Dendritic cell treated with granulocyte-macrophage colony-stimulating factor and Interleukin-4, amounts not matched to agents 40 ng/mL and 50 ng/mL, for 4 days (primary cell): Measurements from ENCODE around the gene LRRK1.
A peak's percentile ranks its signal among the peaks of the same experiment; 100 is the strongest.
"Not testable (repeated sequence)": the region's sequence is repeated elsewhere in the genome, so short reads cannot be mapped to it uniquely, and the experiment has no call there.

ENCODE experiments used
- H3K27ac Mint-ChIP-seq: one replicate; pipeline ENCODE4 v1.8.0; 2022; ENCODE audit warnings: mild to moderate bottlenecking, mixed read lengths
- H3K27me3 Mint-ChIP-seq: one replicate; pipeline ENCODE4 v1.8.0; 2022; ENCODE audit warnings: mild to moderate bottlenecking, mixed read lengths
- H3K36me3 Mint-ChIP-seq: one replicate; pipeline ENCODE4 v1.8.0; 2022; ENCODE audit warnings: low read depth, mixed read lengths
- H3K4me1 Mint-ChIP-seq: one replicate; pipeline ENCODE4 v1.8.0; 2022; ENCODE audit warnings: low read depth, mixed read lengths
- H3K4me3 Mint-ChIP-seq: one replicate; pipeline ENCODE4 v1.8.0; 2022; ENCODE audit warnings: mild to moderate bottlenecking, moderate library complexity, mixed read lengths
- H3K9me3 Mint-ChIP-seq: one replicate; pipeline ENCODE4 v1.8.0; 2022; ENCODE audit warnings: mixed read lengths
- intact Hi-C: fragments of 100-400 bp; cut with micrococcal nuclease; formaldehyde crosslinking; loops from one replicate; pipeline ENCODE4 v1.15.0; 2022

LRRK1 gene

DNA sequence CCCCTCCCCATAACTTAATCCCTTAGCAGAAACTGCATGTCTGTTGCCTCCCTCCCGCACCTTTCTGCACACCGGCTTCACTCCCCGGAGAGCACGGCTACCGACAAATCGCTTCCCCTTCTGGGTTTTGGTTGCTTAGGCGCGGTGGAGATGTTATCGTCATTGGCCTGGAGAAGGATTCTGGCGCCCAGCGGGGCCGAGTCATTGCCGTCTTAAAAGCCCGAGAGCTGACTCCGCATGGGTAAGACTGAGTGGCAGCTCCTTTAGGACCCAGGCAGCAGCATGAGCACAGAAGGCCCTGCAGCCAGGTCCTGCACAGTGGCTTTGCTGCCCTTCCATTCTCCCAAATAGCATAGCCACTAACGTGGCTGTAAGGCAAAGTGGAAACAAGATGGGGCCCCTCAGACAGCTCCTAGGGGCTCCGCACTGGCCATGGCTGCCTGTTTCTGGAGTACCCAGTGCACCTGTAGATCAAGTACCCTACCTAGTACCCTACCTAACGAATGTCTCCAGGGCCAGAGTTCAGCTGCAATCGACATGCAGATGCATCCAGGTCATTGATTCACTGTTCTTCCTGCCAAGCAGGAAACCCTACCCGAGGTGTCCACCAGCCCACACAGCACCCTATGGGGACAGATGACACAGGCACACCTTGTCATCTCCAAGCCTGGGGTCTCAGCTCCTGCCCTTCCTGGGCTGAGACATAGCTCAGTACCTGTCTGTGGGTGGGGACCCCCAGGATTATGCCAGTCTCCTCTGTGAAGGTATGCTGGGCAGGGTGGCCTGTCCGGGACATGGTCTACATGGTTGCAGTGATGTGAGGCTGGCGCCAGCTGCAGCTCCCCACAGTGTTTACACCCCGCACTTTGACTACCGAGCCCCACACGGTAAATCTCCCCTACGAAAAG lies 147.6 kb downstream of the LRRK1 start:
- no peak overlapping the region for H3K4me3 Mint-ChIP-seq
- H3K27ac Mint-ChIP-seq = no peak overlapping the region
- H3K27me3 Mint-ChIP-seq = no peaks in the 10 kb centered on the region
- H3K4me1 Mint-ChIP-seq = peaks cover 11% of the 10 kb centered on the region
- intact Hi-C loops = no loop called here
- H3K36me3 Mint-ChIP-seq = peaks cover 98% of the 10 kb centered on the region
- H3K9me3 Mint-ChIP-seq = no peaks in the 10 kb centered on the region

DNA sequence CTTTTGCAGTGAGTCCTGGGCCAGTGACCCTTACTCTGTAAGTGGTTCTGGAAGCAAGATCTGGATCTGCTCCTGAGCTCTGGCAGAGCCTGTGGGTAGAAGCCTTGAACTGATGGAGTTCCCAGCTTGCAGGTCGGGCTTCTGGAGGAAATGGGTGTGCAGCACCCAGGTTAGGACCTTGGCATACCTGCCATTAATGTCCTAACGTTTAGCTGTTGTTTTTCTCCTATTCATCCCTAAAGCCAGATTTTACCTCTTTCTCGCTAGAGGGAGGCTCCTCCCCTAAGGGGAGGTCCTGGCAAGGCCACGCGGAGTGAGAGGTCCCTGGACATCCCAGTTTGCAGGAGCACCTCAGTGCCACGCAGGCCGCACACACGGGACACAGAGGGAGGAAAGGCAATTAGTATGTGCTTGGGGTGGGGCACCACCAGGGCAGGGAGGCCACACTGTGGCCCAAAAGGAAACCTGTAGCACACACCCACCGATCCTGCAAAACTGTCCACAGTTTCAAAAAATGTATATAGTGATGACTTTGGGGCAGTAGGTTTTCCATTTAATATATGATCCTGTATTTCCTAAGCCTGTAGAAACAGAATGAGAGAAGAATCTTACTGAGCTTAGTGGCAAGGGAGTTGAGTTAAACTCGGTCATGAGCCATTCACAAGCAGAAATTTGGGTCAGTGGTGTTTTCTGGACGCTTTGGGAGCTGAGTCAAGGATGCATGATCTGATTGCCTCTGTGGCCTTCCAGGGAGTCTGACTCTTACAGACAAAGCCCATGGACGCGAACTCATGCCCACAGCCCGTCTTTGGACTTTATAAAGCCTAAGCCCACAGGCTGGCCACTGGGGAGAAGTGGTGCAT lies 148.7 kb downstream of the LRRK1 start:
- no peak overlapping the region for H3K27ac Mint-ChIP-seq
- no peaks in the 10 kb centered on the region for H3K9me3 Mint-ChIP-seq
- peaks cover 98% of the 10 kb centered on the region for H3K36me3 Mint-ChIP-seq
- no peak overlapping the region for H3K4me3 Mint-ChIP-seq
- no peaks in the 10 kb centered on the region for H3K27me3 Mint-ChIP-seq
- intact Hi-C loops = no loop called here
- H3K4me1 Mint-ChIP-seq = peaks cover 11% of the 10 kb centered on the region

DNA sequence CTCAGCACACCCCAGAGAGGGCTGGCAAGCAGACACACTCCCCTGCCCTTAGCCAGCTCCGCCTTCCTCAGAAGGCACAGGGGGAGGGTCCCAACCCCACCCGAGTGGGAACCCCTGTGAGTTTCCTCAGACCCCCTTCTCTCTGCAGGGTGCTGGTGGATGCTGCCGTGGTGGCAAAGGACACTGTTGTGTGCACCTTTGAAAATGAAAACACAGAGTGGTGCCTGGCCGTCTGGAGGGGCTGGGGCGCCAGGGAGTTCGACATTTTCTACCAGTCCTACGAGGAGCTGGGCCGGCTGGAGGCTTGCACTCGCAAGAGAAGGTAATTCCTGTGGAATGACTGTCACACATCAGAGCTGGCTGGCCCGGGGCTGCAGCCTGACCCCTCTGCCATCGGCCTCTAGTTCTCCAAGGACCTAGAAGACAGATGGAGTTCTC lies 149.4 kb downstream of the LRRK1 start:
- peaks cover 98% of the 10 kb centered on the region for H3K36me3 Mint-ChIP-seq
- H3K4me3 Mint-ChIP-seq = no peak overlapping the region
- H3K27me3 Mint-ChIP-seq = no peaks in the 10 kb centered on the region
- intact Hi-C loops = no loop called here
- peaks cover 11% of the 10 kb centered on the region for H3K4me1 Mint-ChIP-seq
- no peaks in the 10 kb centered on the region for H3K9me3 Mint-ChIP-seq
- H3K27ac Mint-ChIP-seq = no peak overlapping the region

DNA sequence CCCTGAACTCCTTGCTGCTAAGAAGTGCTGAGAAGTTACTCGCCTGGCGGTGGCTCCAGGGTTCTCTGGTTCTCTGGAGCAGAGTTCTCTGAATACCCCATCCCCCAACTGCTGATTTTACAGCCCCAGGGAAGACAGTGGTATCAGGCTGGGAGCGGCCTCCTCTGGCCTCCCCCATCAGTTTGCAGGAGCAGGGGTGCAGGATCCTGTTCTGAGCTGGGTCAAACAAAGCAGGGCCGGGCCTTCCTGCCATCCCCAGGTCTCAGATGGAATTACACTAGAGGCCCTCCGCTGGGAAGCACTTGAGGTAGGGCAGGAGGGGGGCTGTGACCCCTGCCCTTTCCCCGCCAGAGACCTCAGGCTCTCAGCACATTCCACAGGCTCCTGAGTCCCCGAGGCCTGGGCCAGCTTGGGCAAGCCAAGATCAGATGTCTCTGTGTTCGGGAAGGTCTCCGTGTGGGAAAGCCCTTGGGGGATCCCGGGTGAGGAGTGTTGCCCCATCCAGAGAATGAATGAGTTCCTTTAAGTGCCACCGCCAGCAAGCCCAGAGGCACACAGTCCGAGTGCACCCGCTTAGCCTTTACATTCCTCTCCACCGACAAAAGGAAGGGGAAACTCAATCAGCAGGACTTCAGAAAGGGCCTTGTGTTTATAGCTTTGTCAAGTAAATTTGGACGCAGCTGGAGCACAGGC lies 149.9 kb downstream of the LRRK1 start:
- intact Hi-C loops = no loop called here
- Mint-ChIP-seq H3K4me3 (no peak overlapping the region), H3K4me1 (peaks cover 11% of the 10 kb centered on the region), H3K27ac (no peak overlapping the region), H3K36me3 (peaks cover 98% of the 10 kb centered on the region), H3K9me3 (no peaks in the 10 kb centered on the region), H3K27me3 (no peaks in the 10 kb centered on the region)

DNA sequence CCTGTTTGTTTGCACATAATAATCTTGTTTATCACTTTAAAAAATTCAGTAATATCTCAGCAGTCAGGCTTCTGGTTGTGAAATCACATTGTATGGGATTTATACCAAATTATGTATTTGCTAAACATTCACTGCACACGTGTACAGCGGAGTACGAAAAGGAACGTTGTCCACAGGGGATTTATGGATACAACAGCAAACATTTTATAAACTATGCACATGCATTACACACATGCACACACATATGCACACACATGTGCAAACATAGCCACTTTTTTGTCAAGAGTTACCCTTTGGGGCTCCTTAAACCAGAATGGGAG lies 150.5 kb downstream of the LRRK1 start:
- Mint-ChIP-seq H3K4me3 (no peak overlapping the region), H3K36me3 (peaks cover 98% of the 10 kb centered on the region), H3K4me1 (peaks cover 11% of the 10 kb centered on the region), H3K27ac (no peak overlapping the region), H3K27me3 (no peaks in the 10 kb centered on the region), H3K9me3 (no peaks in the 10 kb centered on the region)
- intact Hi-C loops = no loop called here

DNA sequence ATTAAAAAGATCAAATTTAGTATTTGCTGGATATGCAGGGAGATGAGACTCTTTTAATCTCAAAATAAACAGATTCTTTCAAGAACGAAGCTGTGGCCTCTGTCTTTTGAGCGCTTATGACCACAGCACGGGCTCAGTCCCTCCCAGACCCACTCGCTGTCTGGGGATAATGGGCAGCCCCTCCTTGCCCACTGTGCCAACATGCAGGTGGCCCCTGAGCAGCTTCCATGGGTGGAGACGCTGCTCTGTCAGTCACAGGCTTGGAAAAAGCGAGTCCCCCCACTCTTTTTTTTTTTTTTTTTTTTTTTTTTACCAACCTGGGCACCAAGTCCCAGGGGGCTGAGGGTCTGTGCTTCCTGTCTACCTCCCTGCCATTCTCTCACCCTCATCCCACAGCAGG lies 150.9 kb downstream of the LRRK1 start:
- intact Hi-C loops = no loop called here

DNA sequence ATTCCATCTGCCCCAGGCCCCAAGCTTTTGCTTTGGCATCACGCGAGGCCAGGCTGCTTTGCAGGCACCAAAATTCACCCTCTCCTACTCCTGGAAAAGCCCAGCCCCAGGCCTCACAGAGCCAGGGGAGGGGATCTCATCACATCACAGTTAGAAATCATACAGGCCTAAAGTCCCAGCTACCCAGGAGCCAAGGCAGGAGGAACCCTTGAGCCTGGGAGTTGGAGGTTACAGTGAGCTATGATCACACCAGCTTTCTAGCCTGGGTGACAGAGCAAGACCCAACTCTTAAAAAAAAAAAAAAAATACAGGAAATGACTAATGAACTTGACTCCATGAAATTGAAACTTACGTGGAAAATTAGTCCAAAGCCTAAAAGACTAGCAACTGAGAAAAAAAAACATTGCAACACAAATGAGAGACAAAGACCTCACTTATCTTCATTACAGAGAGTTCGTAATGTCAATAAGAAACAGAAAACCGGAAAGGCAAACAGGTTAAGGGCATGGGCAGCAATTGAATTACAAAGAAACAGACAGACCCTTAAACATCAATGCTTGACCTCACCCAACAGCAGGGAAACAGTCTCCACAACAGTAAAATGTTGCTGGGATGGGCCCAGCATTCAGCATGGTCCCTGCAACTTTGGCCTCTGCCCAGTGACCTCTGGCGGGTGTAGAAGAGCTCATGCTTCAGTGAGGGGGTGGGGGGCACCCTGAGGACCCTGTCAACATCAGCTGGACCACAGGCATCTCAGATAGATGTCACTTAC lies 151.5 kb downstream of the LRRK1 start:
- intact Hi-C loops = no loop called here
- Mint-ChIP-seq H3K27me3 (no peaks in the 10 kb centered on the region), H3K4me1 (peaks cover 11% of the 10 kb centered on the region), H3K36me3 (peaks cover 97% of the 10 kb centered on the region), H3K4me3 (no peak overlapping the region), H3K27ac (peak overlapping the region; percentile 78), H3K9me3 (no peaks in the 10 kb centered on the region)

More for the DNA sequence above, 150.9 kb downstream of the LRRK1 start:
- peaks cover 11% of the 10 kb centered on the region for H3K4me1 Mint-ChIP-seq
- H3K4me3 Mint-ChIP-seq = no peak overlapping the region
- H3K27ac Mint-ChIP-seq = peak overlapping the region; percentile 78
- no peaks in the 10 kb centered on the region for H3K9me3 Mint-ChIP-seq
- H3K27me3 Mint-ChIP-seq = no peaks in the 10 kb centered on the region
- H3K36me3 Mint-ChIP-seq = peaks cover 97% of the 10 kb centered on the region

DNA sequence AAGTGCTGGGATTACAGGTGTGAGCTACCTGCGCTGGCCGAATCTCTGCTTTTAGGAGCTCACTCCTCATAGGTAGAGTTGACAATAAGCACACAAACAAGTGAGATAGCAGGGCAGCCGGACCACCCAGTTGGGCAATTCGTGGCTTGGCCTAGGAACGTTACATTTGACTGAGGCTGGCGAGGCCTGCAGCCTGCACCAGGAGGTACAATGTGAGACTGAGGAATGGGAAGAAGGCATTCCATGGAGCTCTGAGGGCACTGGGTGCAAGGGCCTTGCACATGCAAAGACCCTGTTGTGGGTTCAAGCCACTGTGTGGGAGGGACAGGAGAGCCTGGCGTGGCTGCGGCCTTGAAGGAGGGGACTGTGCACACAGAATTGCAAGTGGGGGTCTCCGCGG lies 152.5 kb downstream of the LRRK1 start:
- no peak overlapping the region for H3K4me3 Mint-ChIP-seq
- peaks cover 97% of the 10 kb centered on the region for H3K36me3 Mint-ChIP-seq
- H3K9me3 Mint-ChIP-seq = no peaks in the 10 kb centered on the region
- no peak overlapping the region for H3K27ac Mint-ChIP-seq
- H3K4me1 Mint-ChIP-seq = peaks cover 11% of the 10 kb centered on the region
- intact Hi-C loops = no loop called here
- H3K27me3 Mint-ChIP-seq = no peaks in the 10 kb centered on the region

DNA sequence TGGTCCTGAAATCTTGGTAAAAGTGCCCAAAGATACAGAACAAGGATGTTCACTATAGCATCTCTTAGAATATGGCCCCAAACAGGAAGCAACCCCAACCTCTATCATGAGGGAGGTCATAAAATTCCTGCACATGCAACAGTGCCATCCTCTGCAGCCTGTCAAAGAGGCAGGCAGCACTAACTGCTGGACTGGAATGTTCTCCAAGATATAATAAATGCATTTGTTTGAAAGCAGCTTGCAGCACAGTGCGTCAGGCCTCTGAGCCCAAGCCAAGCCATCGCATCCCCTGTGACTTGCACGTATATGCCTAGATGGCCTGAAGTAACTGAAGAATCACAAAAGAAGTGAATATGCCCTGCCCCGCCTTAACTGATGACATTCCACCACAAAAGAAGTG lies 153.1 kb downstream of the LRRK1 start:
- H3K4me3 Mint-ChIP-seq, intact Hi-C loops, H3K27me3 Mint-ChIP-seq, H3K27ac Mint-ChIP-seq, H3K9me3 Mint-ChIP-seq: not testable (repeated sequence)
- H3K36me3 Mint-ChIP-seq = peaks cover 95% of the 10 kb centered on the region
- H3K4me1 Mint-ChIP-seq = peaks cover 11% of the 10 kb centered on the region

DNA sequence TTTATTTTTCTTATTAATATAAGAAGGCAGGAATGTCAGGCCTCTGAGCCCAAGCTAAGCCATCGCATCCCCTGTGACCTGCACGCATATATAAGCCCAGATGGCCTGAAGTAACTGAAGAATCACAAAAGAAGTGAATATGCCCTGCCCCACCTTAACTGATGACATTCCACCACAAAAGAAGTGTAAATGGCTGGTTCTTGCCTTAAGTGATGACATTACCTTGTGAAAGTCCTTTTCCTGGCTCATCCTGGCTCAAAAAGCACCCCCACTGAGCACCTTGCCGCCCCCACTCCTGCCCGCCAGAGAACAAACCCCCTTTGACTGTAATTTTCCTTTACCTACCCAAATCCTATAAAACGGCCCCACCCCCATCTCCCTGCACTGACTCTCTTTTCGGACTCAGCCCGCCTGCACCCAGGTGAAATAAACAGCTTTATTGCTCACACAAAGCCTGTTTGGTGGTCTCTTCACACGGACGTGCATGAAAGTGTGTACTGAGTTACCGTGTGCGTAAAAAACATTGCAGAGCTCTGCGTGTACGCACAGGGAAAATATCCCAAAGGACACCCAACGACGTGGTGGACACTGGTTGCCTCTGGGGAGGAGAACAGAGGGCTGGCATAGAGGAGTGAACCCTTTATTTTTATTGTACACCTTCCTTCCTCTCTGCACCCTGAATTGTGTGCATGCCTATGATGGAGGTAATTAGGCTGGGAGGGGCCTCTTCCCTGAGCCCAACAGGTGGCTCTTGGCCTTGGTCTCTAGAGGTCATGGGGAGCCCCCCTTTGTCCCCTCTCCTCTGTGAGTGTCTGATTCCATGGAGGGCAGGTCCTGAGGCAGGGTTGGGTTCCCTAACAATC lies 158.9 kb downstream of the LRRK1 start:
- H3K27ac Mint-ChIP-seq, intact Hi-C loops, H3K4me1 Mint-ChIP-seq, H3K27me3 Mint-ChIP-seq, H3K4me3 Mint-ChIP-seq, H3K9me3 Mint-ChIP-seq: not testable (repeated sequence)
- peaks cover 54% of the 10 kb centered on the region for H3K36me3 Mint-ChIP-seq

DNA sequence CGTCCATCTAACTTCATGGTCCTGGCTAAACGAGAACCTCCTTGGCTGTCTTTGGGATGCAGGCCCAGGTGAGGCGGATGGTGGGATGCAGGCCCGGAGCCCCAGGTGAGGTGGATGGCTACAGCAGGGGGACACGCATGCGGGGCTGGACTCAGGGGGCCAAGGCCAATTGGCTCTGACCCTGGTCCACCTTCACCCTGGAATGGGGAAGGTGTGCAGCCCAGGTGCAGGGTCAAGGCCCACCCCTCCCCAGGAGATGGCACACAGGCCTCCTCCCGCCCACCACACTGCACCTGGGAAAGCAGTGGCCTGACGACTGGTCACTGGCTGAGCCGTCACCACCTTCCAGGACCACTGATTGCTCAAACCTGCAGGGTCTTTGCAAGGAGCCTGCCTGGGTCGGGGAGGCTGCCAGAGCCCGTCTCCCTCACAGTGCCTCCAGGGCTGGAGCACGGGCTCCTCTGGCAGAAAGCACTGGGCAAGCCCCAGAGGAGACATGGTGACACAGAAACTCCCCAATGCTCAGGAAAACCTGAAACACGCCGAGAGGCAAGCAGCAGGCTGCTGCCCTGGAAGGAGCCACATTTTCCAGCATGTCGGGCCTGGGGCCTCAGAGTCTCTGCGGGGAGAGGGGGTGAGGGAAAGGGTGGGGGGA lies 159.6 kb downstream of the LRRK1 start:
- Mint-ChIP-seq H3K4me3 (no peak overlapping the region), H3K4me1 (no peaks in the 10 kb centered on the region), H3K27me3 (peaks cover 15% of the 10 kb centered on the region), H3K27ac (no peak overlapping the region), H3K36me3 (peaks cover 47% of the 10 kb centered on the region), H3K9me3 (no peaks in the 10 kb centered on the region)
- intact Hi-C loops = no loop called here

DNA sequence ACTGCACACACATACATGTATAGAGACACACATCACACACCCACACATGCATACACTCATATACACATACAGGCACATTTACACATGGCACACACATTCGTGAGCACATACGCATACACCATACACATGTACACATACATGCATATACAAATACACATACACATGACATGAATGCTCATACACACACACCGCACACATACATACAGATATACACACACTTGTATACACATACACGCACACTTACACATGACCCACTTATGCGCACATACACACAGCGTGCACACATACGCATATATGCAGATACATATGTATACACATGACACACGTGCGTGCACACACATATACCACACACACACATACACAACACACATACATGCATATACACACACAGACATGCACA lies 162.7 kb downstream of the LRRK1 start:
- intact Hi-C loops = no loop called here
- H3K9me3 Mint-ChIP-seq = no peaks in the 10 kb centered on the region
- peaks cover 4% of the 10 kb centered on the region for H3K4me1 Mint-ChIP-seq
- H3K27ac Mint-ChIP-seq = no peak overlapping the region
- H3K36me3 Mint-ChIP-seq = peaks cover 17% of the 10 kb centered on the region
- H3K4me3 Mint-ChIP-seq = no peak overlapping the region
- peaks cover 38% of the 10 kb centered on the region for H3K27me3 Mint-ChIP-seq
